Activated T-helper 1 cell treated with Interleukin-2 at 50 U/mL for 16 hours (primary cell): ENCODE measurements around the gene NAA25.

Experiments used
- DNase-seq: peaks from one replicate; pipeline ENCODE4 v3.0.0-alpha.2; 2020; ENCODE audit warnings: low read depth

The NAA25 gene

GRCh38 chr12:112108202-112109079, at the start of gene NAA25:
NAA25 (minus strand) TSS chr12:112108783; CDS start chr12:112108773, 10 bp downstream.
- peak; percentile 75 for DNase-seq

DNA sequence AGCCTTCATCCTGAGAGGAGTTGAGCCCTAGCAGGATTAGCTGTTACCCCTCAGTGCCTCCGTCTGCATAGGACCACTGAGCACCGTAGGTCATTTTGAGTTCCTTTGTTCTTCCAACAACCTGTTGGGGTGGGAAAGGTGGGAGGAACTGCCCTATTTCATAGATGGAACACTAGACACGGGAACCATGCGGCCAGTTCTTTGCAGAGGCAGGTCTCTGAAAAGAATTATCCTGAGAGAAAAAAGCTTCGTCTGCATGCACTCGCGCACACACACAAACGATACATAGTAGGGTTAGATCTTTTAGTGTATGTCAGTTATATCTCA, 45.3 kb upstream of the NAA25 start:
- no peak for DNase-seq

- no peak for DNase-seq
Measured at GRCh38 chr12:112153181-112153892, 44.8 kb upstream of the NAA25 start.

- no peak for DNase-seq
Measured at GRCh38 chr12:112151766-112152541, 43.4 kb upstream of the NAA25 start.

- no peak for DNase-seq
Measured at GRCh38 chr12:112149596-112149995, 41.0 kb upstream of the NAA25 start.

DNA sequence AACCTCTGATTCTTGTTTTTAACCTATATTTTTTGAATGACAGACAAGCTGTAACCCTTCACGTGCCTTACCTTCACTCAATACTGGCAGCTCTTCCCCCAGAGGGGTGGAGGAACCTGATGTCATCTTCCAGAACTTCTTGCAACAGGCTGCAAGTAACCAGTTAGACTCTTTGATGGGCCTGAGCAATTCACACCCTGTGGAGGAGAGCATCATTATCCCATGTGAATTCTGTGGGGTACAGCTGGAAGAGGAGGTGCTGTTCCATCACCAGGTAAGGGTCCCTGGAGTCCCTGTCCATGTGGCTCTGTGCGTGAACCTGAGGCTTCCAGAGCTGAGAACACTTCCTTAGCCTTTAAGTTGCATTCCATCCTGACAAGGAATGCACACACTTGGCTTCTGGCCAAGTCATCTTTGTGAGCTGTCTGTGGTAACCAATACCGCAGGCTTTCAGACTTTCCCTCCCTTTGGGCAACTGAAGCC, 39.5 kb upstream of the NAA25 start:
- DNase-seq = no peak

GRCh38 chr12:112146123-112146522, 37.5 kb upstream of the NAA25 start:
- no peak for DNase-seq

DNA sequence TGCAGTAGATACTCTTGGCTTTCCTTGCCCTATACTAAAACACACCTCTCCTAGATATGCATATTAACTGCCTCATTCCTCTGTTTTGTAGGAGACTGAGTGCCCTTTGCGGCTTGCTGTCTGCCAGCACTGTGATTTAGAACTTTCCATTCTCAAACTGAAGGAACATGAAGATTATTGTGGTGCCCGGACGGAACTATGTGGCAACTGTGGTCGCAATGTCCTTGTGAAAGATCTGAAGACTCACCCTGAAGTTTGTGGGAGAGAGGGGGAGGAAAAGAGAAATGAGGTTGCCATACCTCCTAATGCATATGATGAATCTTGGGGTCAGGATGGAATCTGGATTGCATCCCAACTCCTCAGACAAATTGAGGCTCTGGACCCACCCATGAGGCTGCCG, 32.1 kb upstream of the NAA25 start:
- no peak for DNase-seq

GRCh38 chr12:112134731-112135130, 26.1 kb upstream of the NAA25 start:
- DNase-seq = no peak

GRCh38 chr12:112133418-112133817, 24.8 kb upstream of the NAA25 start:
- DNase-seq = no peak

DNA sequence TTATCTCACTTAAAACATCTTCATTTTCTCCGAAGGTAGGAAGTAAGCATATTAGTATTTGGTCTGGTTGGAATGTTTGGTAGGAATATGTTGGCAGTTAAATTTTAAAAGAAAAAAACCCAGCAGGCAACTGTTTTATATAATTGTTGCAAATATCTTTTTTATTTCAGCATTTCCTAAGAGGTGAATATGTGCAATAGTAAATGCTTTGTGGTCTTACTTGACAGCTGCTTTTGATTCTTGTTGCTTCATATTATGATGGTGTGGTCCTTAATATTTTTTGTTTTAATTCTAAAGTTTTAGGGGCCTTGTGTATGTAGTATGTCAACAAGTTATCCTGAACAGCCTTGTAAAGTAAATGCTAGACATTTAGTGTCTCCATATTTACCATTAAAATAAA, 23.1 kb upstream of the NAA25 start:
- DNase-seq = no peak

- no peak for DNase-seq
Measured at GRCh38 chr12:112130441-112130998, 21.9 kb upstream of the NAA25 start.

GRCh38 chr12:112126911-112127310, 18.3 kb upstream of the NAA25 start:
- no peak for DNase-seq

- no peak for DNase-seq
Measured at GRCh38 chr12:112126000-112126438, 17.4 kb upstream of the NAA25 start.

DNA sequence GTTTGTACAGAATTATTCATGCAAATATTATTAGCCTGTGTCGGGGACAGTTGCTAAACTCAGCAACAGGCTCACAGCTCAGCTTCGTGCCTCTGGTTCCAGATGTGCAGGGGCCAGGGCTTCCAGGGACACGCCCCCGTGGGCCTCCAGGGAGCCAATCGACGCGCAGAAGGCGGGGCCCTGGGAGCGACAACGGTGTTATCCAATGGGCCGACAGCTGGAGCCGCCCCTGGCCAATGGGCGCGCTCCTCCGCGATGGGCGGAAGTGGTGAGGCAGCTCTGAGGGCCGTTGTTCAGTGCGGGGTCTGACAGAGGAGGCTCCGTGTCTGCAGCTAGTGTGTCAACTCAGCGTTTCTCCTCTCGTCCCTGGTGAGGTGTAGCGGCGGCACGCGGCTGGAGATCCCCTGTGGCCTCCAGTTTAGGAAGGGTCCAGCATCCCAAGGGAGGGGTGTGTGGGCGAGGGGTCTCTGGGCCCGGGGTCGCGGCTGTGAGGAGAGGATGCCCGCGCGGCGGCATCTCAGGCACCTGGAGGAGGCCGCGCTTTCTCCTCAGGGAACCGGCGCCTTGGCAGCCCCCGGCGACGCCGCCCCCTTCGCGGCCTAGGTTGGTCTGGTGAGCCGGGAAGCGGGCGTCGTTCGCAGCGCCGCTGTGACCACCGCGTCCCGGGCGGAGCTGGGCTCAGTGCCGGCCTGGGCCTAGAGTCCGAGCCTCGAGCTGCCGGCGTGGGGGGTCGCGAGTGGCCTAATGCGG, 16.8 kb upstream of the NAA25 start, which contains the start of gene TRAFD1:
Gene TRAFD1, plus strand, starts transcription at position 311 of the 750 bp plus-strand sequence. CDS start 4,963 bp downstream, outside the sequence.
- DNase-seq = peak; percentile 98

- no peak for DNase-seq
Measured at GRCh38 chr12:112124918-112125249, 16.3 kb upstream of the NAA25 start.

DNA sequence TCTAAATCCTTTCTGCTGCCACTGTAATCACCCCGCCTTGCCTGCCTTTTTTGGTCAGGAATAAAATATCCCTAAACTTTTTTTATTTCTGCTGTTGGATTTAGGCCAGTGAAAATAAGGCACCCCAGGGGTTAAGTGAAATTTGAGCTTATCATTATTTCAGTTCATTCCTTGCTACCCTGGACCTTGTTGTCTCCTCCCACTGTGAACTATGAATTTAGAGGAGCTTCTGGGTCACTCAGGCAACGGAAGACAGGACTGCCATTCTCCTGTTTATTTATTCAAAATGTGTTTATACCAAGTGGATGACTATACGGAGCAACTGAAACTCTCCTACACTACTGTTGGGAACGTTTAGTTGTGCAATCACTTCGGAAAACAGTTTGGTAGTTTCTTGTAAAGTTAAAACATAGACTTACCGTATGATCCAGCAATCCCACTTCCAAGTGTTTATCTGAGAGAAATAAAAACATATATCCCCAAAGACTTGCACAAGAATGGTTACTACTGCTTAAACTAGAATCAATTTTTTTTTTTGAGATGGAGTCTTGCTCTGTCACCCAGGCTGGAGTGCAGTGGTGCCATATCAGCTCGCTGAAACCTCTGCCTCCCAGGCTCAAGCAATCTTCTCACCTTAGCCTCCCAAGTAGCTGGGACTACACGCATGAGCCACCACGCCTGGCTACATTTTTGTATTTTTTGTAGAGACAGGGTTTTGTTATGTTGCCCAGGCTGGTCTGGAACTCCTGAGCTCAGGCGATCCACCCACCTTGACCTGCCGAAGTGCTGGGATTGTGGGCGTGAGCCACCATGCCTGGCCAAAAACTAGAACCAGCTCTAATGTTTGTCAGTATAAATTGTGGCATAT, 14.5 kb upstream of the NAA25 start:
- no peak for DNase-seq

DNA sequence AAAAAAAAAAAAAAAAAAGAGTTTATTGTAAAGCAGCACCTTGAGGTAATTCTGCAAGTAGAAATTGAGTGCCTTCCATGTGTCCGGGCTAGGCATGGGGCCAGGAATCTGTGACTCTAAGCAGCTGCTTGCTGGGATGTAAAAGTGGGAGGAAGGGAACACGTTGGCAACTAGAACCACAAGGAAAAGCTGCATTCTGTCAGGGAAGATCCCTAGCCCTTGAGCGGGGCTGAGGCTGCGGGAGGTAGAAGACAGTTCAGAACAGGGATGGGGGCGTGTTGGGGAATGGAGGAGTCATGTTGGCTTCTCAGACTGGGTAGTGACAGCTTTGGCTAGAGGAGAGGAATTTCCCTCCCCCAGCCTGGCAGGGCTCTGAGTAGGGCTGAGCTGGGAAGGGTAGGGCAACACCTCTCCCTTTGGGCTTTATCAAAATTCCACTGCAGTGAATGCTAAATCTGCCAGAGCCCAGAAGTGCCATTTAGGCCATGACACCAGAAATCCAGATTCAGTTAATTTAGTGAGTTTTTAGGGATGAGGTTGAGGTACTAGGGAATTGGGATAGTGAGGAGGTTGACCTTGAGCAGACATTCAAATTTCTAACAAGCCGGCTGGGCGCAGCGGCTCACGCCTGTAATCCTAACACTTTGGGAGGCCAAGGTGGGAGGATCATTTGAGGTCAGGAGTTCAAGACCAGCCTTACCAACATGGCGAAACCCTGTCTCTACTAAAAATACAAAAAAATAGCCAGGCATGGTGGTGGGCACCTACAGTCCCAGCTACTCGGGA, 13.4 kb upstream of the NAA25 start:
- no peak for DNase-seq

DNA sequence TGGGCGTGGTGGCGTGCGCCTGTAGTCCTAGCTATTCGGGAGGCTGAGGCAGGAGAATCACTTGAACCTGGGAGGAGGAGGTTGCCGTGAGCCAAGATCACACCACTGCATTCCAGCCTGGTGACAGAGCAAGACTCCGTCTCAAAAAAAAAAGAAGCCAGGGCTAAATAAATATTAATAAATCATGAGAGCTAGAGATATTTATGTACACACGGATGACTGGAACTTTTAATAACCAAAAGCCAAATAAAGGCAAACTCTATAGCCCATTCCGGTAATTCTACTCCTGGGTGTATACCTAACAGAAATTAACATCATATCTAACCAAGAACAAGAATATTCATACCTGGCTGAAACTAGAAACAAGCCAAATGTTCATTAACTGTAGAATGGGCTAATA, 9.1 kb upstream of the NAA25 start:
- no peak for DNase-seq
